ENCODE results near the gene NFIA.
A peak's percentile ranks its signal among the peaks of the same experiment; 100 is the strongest.

NFIA gene

DNA sequence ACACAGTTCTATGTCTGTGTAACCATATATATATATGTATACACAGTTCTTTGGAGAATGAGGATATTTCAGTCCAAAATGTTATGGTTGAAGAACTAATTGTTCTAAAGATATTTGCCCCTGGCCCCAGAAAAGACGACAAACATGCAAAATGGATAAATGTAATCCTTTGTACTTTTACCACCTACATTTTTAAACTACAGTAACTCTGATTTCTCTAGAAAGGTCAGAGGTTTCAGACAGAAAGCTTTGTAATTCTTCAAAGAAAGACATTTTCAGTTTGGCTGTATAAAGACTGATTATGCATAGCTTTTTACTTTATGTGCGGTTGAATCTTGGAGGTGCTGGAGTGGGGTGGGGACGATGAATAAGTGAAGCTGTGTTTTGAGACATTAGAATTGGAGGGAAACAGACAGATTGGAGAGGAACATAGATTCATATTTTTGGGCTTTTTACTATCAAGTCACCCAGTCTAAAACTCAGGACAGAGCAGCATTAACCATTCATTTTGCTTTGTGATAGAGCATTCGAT lies 16.6 kb downstream of the NFIA start:
- peaks cover 14% of the 10 kb centered on the region for H3K79me2 ChIP-seq
- H3K4me3 ChIP-seq (ENCODE audit: low read depth, low read length), result no peak overlapping the region
- no peak overlapping the region for H3K9ac ChIP-seq
- no peaks in the 10 kb centered on the region for H3K4me1 ChIP-seq
- H3K27me3 ChIP-seq (ENCODE audit: control insufficient read depth, insufficient read depth, low read length), result no peaks in the 10 kb centered on the region
- H3K9me3 ChIP-seq (ENCODE audit: control insufficient read depth, low read length), result no peaks in the 10 kb centered on the region
- TF ChIP-seq, protein P1, sequence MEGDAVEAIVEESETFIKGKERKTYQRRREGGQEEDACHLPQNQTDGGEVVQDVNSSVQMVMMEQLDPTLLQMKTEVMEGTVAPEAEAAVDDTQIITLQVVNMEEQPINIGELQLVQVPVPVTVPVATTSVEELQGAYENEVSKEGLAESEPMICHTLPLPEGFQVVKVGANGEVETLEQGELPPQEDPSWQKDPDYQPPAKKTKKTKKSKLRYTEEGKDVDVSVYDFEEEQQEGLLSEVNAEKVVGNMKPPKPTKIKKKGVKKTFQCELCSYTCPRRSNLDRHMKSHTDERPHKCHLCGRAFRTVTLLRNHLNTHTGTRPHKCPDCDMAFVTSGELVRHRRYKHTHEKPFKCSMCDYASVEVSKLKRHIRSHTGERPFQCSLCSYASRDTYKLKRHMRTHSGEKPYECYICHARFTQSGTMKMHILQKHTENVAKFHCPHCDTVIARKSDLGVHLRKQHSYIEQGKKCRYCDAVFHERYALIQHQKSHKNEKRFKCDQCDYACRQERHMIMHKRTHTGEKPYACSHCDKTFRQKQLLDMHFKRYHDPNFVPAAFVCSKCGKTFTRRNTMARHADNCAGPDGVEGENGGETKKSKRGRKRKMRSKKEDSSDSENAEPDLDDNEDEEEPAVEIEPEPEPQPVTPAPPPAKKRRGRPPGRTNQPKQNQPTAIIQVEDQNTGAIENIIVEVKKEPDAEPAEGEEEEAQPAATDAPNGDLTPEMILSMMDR (IDR thresholded peaks at IDR 0.05), result no peak
- H3K36me3 ChIP-seq (ENCODE audit: control insufficient read depth, insufficient read depth, low read length), result no peaks in the 10 kb centered on the region
- H2AFZ ChIP-seq, result no peak overlapping the region
- no peak overlapping the region for H3K27ac ChIP-seq
- no peak overlapping the region for H3K4me2 ChIP-seq (ENCODE audit: low read length)

DNA sequence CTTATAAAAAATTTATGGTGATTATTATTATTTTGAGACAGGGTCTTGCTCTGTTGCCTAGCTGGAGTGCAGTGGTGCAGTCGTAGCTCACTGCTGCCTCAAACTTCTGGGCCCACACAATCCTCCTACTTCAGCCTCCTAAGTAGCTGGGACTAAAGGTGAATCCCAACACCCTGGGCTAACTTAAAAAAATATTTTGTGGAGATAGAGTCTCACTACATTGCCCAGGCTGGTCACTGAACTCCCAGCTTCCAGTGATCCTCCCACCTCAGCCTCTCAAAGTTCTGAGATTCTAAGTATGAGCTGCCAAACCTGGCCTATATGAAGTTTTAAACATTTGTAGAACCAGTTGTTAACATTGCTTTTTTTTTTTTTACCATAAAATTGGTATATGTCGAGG lies 18.2 kb downstream of the NFIA start:
- no peak overlapping the region for H2AFZ ChIP-seq
- no peak overlapping the region for H3K4me2 ChIP-seq (ENCODE audit: low read length)
- H3K9ac ChIP-seq, result no peak overlapping the region
- H3K4me3 ChIP-seq (ENCODE audit: low read depth, low read length), result no peak overlapping the region
- no peaks in the 10 kb centered on the region for H3K36me3 ChIP-seq (ENCODE audit: control insufficient read depth, insufficient read depth, low read length)
- H3K79me2 ChIP-seq, result peaks cover 11% of the 10 kb centered on the region
- no peaks in the 10 kb centered on the region for H3K27me3 ChIP-seq (ENCODE audit: control insufficient read depth, insufficient read depth, low read length)
- TF ChIP-seq, protein P1 (IDR thresholded peaks at IDR 0.05), result no peak
- no peaks in the 10 kb centered on the region for H3K4me1 ChIP-seq
- H3K9me3 ChIP-seq (ENCODE audit: control insufficient read depth, low read length), result no peaks in the 10 kb centered on the region
- no peak overlapping the region for H3K27ac ChIP-seq

DNA sequence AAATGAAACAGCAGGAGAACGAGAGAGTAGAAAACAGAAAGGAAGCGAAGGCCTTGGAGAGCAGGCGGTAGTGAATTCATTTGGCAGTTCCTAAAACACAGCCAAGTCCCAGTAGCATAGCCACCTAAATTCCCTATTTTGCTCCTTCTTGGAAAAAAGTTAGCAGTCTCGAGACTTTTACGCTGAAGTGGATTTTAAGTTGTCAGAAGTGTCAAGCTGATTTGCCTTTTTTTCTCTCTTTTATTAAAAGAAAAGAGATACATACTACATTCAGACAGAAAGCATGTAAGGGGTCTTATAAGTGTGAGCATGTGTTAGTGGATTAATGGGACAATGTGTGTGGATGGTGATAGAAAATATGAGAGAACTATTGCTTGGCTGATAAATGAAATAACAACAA lies 19.2 kb downstream of the NFIA start:
- Histone ChIP-seq H2AFZ (no peak overlapping the region), H3K27me3 (ENCODE audit: control insufficient read depth, insufficient read depth, low read length) (no peaks in the 10 kb centered on the region), H3K79me2 (peaks cover 8% of the 10 kb centered on the region), H3K36me3 (ENCODE audit: control insufficient read depth, insufficient read depth, low read length) (no peaks in the 10 kb centered on the region), H3K27ac (no peak overlapping the region), H3K4me2 (ENCODE audit: low read length) (peak overlapping the region; percentile 27), H3K4me1 (no peaks in the 10 kb centered on the region), H3K4me3 (ENCODE audit: low read depth, low read length) (peak overlapping the region; percentile 43), H3K9ac (no peak overlapping the region), H3K9me3 (ENCODE audit: control insufficient read depth, low read length) (no peaks in the 10 kb centered on the region)
- TF ChIP-seq, protein P1 (IDR thresholded peaks at IDR 0.05), result no peak

DNA sequence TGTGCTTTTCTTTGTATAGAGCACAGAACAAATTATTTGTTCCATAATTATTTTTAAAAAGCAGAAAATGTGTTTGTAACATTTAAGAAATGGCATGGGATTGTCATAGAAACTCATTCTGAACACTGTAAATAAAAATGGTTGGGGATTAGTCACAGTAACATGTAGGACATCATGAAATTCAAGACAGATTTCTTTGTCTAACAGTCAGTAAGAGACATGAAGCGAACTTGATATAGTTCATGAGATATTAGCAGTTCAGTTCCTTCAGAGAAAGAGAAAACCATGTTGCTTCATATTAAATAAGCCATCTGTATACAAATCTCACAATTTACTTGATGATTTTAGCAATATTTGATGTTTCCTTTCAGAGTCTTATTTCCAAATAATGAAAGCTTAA lies 19.7 kb downstream of the NFIA start:
- Histone ChIP-seq H2AFZ (no peak overlapping the region), H3K36me3 (ENCODE audit: control insufficient read depth, insufficient read depth, low read length) (no peaks in the 10 kb centered on the region), H3K4me1 (no peaks in the 10 kb centered on the region), H3K9me3 (ENCODE audit: control insufficient read depth, low read length) (no peaks in the 10 kb centered on the region), H3K4me2 (ENCODE audit: low read length) (peak overlapping the region; percentile 27), H3K79me2 (peaks cover 8% of the 10 kb centered on the region), H3K9ac (no peak overlapping the region), H3K27me3 (ENCODE audit: control insufficient read depth, insufficient read depth, low read length) (no peaks in the 10 kb centered on the region), H3K27ac (no peak overlapping the region), H3K4me3 (ENCODE audit: low read depth, low read length) (peak overlapping the region; percentile 43)
- TF ChIP-seq, protein P1 (IDR thresholded peaks at IDR 0.05), result no peak

DNA sequence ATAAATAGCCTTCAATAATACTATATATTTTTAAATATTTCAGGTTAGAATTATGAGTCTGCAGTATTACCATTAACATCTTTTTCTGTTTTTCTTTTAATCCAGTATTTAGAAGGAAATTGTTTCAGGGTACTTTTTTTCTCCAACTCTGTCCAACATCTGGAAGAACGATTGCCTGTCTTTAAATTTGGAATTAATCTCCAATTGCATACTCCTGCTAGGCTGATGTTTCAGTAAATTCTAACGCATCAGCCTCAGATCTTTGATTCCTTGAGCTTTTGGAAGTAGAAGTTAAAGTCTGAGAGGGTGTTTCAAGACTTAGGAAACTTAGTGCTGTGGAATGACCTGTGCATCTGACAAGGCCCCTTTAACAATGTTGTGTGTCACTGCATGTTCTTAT lies 20.3 kb downstream of the NFIA start:
- TF ChIP-seq, protein P1 (IDR thresholded peaks at IDR 0.05), result no peak
- H3K27me3 ChIP-seq (ENCODE audit: control insufficient read depth, insufficient read depth, low read length), result no peaks in the 10 kb centered on the region
- no peaks in the 10 kb centered on the region for H3K4me1 ChIP-seq
- peaks cover 8% of the 10 kb centered on the region for H3K79me2 ChIP-seq
- H2AFZ ChIP-seq, result no peak overlapping the region
- H3K9me3 ChIP-seq (ENCODE audit: control insufficient read depth, low read length), result no peaks in the 10 kb centered on the region
- H3K4me2 ChIP-seq (ENCODE audit: low read length), result no peak overlapping the region
- H3K9ac ChIP-seq, result no peak overlapping the region
- H3K27ac ChIP-seq, result no peak overlapping the region
- no peaks in the 10 kb centered on the region for H3K36me3 ChIP-seq (ENCODE audit: control insufficient read depth, insufficient read depth, low read length)
- no peak overlapping the region for H3K4me3 ChIP-seq (ENCODE audit: low read depth, low read length)

Measured in parathyroid adenoma (tissue), 2 donors.